ENCODE results near the gene C2CD4B.

C2CD4B gene

DNA sequence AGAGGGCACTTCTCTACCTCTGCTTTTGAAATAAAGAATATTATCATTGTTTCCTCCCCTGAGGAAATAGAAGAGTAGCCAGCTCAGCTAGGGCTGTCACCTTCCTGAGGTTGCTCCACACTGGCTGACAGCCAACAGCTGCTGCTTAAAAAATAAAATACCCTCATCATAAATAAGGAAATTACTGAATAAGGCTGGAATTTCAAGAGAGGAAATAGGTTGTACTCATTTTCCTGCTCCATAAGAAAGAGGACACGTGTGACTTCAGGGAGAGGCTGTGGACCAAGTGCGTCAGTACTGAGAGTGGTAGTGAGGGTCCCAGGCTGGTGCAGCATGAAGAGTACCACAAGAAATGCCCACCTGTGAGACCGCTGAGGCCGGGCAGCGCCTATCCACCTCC lies 8.1 kb upstream of the C2CD4B start:
- no peak overlapping the region for H3K27ac ChIP-seq
- TF ChIP-seq ZFX (IDR thresholded peaks at IDR 0.05; ENCODE audit: borderline replicate concordance) = no peak
- TF ChIP-seq, protein P1, sequence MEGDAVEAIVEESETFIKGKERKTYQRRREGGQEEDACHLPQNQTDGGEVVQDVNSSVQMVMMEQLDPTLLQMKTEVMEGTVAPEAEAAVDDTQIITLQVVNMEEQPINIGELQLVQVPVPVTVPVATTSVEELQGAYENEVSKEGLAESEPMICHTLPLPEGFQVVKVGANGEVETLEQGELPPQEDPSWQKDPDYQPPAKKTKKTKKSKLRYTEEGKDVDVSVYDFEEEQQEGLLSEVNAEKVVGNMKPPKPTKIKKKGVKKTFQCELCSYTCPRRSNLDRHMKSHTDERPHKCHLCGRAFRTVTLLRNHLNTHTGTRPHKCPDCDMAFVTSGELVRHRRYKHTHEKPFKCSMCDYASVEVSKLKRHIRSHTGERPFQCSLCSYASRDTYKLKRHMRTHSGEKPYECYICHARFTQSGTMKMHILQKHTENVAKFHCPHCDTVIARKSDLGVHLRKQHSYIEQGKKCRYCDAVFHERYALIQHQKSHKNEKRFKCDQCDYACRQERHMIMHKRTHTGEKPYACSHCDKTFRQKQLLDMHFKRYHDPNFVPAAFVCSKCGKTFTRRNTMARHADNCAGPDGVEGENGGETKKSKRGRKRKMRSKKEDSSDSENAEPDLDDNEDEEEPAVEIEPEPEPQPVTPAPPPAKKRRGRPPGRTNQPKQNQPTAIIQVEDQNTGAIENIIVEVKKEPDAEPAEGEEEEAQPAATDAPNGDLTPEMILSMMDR (IDR thresholded peaks at IDR 0.05) = no peak

DNA sequence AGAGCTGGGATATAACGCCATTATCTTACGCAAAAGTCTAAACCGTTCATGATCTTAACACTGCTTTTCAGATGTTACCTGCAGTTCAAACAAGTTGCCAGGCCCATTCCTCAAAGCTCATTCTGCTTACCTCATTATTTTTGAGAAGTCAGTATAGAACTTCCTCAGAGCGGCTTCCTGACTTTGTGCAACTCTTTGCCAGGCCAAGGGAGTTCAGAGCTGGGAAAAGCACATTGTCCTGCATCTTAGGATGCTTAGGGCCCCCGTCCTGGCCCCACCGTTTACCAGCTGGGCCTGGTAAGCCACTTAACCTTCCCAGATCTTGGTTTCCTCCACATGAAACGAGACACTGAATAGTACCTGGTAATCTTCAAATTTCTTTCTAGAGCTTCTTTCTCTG lies 6.8 kb upstream of the C2CD4B start:
- TF ChIP-seq, protein P1 (IDR thresholded peaks at IDR 0.05) = no peak
- TF ChIP-seq ZFX (IDR thresholded peaks at IDR 0.05; ENCODE audit: borderline replicate concordance) = no peak
- H3K27ac ChIP-seq = no peak overlapping the region

DNA sequence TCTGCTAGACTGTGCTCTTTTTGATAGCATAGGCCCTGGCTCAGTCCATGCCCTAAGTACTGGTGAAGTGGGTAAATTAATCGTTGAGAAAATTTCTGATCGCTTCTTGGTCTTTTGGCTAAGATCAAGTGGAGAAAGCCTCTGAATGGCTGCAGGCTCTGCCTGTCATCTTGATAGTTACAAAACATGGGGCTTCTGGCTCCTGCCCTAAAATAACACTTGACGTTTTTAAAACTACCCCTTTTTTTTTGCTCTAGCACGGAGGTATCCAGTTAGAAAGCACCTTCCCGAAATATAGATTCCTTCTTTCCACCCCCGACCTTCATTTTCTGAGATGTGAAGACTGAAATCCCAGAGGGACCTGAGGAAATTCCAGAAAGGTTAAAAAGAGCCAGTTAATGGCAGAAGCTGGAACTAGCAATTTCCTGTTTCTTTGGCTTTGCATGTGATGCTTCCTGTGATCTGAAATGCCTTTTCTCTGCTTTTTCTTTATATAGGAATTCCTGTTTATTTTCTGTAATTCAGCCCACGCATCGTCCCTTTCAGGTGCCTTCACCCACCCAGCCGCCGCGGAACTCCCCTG lies 799 bp upstream of the C2CD4B start:
- no peak overlapping the region for H3K27ac ChIP-seq
- TF ChIP-seq ZFX (IDR thresholded peaks at IDR 0.05; ENCODE audit: borderline replicate concordance) = no peak
- TF ChIP-seq, protein P1 (IDR thresholded peaks at IDR 0.05) = no peak

DNA sequence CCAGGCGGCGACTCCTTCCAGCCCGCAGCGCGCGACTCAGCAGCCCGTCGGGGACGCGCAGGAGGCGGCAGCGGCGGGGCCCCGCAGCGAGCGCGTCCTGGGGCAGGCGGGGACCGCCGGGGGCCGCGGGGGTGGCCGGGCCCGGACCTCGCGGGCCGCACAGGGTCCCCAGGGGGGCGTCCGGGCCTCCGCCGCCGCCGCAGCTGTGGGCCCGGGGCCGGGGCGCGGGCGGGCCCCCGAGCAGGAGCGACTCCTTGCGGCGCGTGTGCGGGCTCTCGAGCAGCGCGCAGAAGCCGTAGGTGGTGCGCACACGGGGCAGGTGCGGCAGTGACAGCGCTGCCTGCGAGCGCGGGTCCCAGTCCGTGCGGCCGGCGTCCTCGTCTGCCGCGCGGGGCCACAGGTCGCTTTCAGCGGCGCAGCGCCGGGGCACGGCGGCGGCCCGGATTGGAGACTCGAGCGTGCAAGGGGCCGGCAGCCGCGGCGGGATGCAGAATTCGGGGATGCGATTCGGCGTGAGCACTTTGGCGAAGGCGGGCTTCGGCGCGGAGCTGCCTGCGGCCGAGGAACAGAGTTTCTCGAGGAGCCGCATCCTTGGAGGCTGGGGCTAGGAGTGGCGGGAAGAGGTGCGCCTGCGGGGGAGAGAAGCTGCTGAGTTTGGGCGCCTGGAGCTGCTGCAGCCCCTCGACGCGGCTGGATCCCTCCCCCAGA lies 535 bp downstream of the C2CD4B start:
- no peak overlapping the region for H3K27ac ChIP-seq
- no peak for TF ChIP-seq ZFX (IDR thresholded peaks at IDR 0.05; ENCODE audit: borderline replicate concordance)

DNA sequence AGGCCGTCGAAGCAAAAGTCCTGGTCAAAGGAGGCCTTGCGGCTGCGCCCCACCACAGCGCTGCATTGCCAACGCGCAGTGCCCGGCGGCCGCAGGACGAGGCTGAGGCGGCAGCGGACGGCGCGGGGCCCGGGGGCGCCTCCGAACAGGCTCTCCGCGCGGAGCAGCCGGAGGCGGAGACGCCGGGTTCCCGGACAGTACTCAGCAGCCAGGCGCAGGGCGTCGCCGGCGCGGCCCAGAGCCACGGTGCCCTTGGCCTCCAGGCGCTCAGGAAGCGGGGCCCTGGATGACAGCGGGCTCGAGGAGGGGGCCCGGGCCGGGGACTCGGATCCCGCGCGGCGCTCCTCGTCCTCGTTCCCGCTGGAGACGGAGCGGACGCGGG lies 1.1 kb downstream of the C2CD4B start:
- TF ChIP-seq, protein P1 (IDR thresholded peaks at IDR 0.05) = no peak
- TF ChIP-seq ZFX (IDR thresholded peaks at IDR 0.05; ENCODE audit: borderline replicate concordance) = no peak
- no peak overlapping the region for H3K27ac ChIP-seq

DNA sequence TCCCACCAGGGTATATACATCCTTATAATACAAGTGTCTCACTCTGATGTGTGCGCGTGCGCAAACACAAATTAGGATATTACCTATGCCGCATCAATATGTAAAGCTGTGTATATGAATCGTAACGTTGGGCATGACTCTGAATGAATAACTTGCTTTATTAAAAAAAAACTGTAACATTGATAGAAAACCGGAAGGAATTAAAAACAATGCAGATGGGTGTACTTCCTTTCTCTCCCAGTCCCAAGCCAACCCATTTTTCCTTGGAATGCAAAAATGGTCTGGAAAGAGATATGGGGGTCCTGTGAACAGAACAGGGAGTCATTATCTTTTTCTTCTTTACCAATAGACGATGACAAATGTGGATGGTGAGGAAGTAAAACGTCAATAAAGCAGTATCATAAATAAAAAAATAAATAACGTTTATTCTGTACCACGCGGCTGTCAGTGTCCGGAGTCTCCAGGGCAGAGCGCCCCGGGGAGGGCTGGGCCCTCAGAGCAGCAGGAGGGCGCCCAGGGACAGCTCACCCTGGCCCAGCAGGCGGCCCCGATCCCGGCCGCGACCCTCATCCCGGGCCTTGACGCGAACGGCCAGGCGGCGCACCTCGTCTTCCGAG lies 1.6 kb downstream of the C2CD4B start:
- no peak overlapping the region for H3K27ac ChIP-seq
- TF ChIP-seq, protein P1 (IDR thresholded peaks at IDR 0.05) = no peak
- TF ChIP-seq ZFX (IDR thresholded peaks at IDR 0.05; ENCODE audit: borderline replicate concordance) = no peak

DNA sequence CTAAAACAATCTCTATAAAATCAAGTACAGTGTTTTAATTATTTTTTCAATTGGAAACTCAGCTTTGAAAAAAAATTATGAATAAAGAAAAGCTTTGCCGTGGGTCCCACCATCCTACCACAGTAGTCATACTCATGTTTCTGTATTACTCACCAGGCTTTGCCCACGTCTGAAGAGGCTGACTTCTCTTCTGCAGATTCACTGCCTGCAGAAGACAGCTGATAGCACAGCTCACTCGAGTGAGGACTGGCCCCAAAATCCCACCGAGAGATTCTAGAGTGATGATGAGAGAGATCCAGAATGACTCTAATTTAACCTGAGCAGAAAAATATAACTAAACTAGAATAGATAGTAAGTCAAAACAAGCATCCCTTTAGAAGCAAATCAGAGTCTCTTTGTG lies 11.9 kb downstream of the C2CD4B start:
- H3K27ac ChIP-seq = no peak overlapping the region
- TF ChIP-seq ZFX (IDR thresholded peaks at IDR 0.05; ENCODE audit: borderline replicate concordance) = no peak
- TF ChIP-seq, protein P1 (IDR thresholded peaks at IDR 0.05) = no peak
